ENCODE measurements around the gene TIRAP.
A peak's percentile ranks its signal among the peaks of the same experiment; 100 is the strongest.
"Not testable (repeated sequence)": the region's sequence is repeated elsewhere in the genome, so short reads cannot be mapped to it uniquely, and the experiment has no call there.

TIRAP gene

GRCh38 chr11:126304457-126305075 is 21.7 kb downstream of the TIRAP start:
- no peak for TF ChIP-seq POLR2A (IDR thresholded peaks at IDR 0.05; ENCODE audit: low read length)
- no peak for TF ChIP-seq GATA1 (IDR thresholded peaks at IDR 0.05; ENCODE audit: low read depth, low read length)
- DNase-seq, result peak in 1 of 2 experiments; percentile 47

GRCh38 chr11:126305699-126306098 is 22.8 kb downstream of the TIRAP start:
- DNase-seq, result no peak
- no peak for TF ChIP-seq POLR2A (IDR thresholded peaks at IDR 0.05; ENCODE audit: low read length)
- no peak for TF ChIP-seq GATA1 (IDR thresholded peaks at IDR 0.05; ENCODE audit: low read depth, low read length)

DNA sequence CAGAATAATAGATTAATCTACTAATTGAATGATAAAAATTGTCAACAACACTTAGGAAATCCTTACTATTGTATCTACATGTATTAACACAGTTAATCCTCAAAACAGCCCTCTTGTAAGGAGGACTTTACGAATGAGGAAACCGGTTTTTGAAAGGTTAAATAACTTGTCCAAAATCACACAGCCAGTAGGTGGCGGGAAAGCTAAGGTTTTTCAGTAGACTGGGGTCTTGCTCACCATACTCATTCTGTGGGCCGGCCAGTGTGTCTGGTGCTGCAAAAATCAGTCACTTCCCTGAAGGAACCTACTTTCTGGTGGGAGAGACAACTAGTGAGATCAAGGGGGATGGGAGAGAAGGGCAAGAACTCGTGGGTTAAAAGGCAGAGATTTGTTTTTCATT is 24.8 kb downstream of the TIRAP start:
- TF ChIP-seq GATA1 (IDR thresholded peaks at IDR 0.05; ENCODE audit: low read depth, low read length), result no peak
- peak; percentile 55 to 62 for DNase-seq

DNA sequence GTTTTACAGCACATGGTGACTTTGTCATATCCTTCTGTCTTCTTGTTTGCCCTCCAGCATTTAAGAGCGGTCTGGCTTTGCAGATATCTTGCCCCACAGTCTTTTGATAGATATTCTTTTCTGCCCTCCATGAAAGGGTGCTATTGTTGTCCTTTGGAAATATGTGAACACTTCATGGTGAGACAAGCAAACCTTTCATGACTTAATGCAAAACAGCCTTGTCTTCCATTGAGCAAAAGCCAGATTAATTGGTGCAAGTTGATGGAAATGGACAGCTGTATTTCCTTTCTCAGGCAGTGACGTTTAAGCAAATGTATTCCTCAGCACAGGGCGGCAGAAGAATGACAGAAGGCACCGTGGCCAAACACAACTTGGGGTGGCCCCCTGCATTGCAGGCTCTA is 25.4 kb downstream of the TIRAP start:
- no peak for DNase-seq
- TF ChIP-seq GATA1 (IDR thresholded peaks at IDR 0.05; ENCODE audit: low read depth, low read length), result no peak
- no peak for TF ChIP-seq POLR2A (IDR thresholded peaks at IDR 0.05; ENCODE audit: low read length)

DNA sequence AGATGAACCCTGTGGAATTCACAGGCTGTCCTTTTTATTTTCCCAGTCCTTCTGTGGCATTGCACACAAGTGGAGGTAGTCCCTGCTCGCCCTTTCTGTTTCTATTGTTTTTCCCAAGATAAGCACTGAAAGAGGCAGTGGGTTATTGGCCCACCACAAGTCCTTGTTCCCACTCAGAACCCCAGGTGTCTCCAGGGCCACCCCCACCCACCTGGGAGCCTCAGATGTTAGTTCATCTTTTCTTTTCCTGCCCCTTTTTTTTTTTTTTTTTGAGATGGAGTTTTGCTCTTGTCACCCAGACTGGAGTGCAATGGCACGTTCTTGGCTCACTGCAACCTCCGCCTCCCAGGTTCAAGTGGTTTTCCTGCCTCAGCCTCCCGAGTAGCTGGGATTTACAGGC is 25.9 kb downstream of the TIRAP start:
- DNase-seq, result not testable (repeated sequence)

DNA sequence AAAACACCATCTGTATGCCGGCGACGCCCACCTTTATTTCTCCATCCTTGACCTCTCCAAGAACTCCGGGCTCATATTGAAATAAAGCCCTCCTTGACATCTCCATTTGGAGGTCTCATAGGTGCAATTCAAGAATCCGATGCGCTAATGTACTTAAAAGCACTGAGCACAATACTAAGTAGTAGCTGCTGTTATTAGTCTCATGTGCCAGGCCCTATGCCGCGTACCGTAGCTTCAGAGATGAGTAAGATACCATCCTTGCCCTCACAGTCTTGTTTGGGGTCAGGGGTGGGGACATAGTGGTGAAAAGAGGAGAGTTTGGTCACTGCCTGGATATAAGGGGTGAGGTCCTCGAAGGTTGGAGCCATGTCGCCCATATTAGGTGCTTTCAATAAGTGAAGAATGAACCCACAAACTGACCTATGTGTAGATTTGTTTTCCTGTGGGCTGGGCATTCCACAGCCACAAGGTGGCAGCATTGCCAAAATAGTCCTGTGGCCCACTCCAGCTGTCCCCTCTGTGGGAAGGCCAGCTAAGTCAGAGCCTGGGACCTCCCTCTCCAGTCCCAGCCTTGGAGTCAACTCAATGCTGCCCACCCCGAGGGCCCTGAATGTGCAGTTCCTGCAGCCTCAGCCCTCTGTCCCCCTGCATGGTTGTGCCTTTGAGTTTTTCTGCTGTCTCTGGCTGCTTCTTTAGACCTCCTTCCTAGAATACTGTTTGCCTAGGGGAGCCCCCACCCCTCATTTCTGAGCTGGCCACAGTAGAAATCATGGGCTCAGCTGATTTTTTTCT is 27.5 kb downstream of the TIRAP start:
- DNase-seq, result peak; percentile 73 to 87
- TF ChIP-seq GATA1 (IDR thresholded peaks at IDR 0.05; ENCODE audit: low read depth, low read length) (no peak), POLR2A (IDR thresholded peaks at IDR 0.05; ENCODE audit: low read length) (no peak)

- DNase-seq, result no peak
- TF ChIP-seq POLR2A (IDR thresholded peaks at IDR 0.05; ENCODE audit: low read length) (no peak), GATA1 (IDR thresholded peaks at IDR 0.05; ENCODE audit: low read depth, low read length) (no peak)
These were observed 28.1 kb downstream of the TIRAP start for GRCh38 chr11:126310992-126311310.

DNA sequence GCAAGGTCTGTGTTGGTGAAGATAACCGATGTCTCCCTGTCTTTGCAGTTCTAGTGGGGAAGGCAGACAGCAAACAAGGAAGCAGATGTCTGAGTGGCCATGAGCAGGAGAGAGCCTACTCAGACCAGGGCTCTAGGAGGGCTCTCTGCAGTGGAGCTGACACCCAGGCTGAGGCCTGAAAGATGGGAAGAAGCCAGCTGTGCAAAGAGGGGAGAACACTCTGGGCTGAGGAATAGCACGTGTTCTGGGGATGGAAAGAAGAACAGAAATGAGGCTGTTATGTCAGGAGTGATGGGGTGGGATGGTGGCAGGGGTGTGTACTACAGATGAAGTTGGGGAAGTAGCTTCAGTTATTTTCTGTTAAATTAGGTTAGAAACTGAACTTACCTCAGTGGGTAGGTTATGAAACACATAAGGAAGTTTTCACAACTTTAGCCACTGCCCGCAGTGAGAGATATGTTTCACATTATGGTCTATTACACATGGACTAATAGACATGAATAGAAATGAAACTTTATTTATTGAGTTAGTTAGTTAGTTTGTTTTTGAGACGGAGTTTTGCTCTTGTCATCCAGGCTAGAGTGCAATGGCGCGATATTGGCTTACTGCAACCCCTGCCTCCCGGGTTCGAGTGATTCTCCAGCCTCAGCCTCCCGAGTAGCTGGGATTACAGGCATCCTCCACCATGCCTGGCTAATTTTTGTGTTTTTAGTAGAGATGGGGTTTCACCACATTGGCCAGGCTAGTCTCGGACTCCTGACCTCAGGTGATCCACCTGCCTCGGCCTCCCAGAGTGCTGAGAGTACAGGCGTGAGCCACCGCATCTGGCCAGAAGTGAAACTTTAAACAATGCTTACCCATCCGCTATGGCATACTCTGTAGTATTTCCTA is 28.8 kb downstream of the TIRAP start:
- TF ChIP-seq GATA1 (IDR thresholded peaks at IDR 0.05; ENCODE audit: low read depth, low read length) (no peak), POLR2A (IDR thresholded peaks at IDR 0.05; ENCODE audit: low read length) (no peak)
- no peak for DNase-seq

- no peak for DNase-seq
- TF ChIP-seq GATA1 (IDR thresholded peaks at IDR 0.05; ENCODE audit: low read depth, low read length), result no peak
- no peak for TF ChIP-seq POLR2A (IDR thresholded peaks at IDR 0.05; ENCODE audit: low read length)
These were observed 30.1 kb downstream of the TIRAP start for GRCh38 chr11:126312961-126313360.

DNA sequence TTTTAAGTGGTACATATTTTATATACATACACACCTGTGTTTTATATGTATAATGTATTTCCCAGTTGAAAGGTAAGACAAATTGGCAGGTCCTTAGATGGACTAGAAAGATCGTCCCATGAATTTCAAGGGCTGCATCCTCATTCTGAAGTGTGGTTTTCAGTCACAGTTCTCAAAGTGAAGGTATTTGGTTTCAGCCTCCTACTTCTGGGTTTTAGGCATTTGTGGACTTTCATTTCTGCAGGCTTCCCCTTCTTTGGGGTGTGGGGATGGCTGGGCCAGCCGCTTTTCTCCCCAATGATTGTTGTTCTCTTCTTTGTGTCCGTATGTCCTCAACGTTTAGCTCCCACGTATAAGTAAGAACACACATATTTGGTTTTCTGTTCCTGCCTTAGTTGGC is 30.9 kb downstream of the TIRAP start:
- DNase-seq, result no peak

DNA sequence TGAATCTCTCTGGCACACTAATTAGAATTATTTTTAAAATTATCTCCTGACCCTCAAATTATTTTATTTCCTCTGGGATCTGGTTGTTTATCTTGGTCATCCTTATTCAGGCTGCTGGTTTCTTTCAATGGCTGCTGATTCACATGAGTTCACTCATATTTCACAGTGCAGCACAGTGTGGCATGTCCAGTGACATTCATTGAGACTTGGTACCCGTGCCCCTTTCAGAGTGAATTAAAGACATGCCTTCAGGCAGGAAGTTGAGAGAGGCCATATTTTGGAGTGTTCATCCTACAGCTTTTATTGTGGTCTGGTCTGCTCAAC is 34.5 kb downstream of the TIRAP start:
- TF ChIP-seq GATA1 (IDR thresholded peaks at IDR 0.05; ENCODE audit: low read depth, low read length), result no peak
- TF ChIP-seq POLR2A (IDR thresholded peaks at IDR 0.05; ENCODE audit: low read length), result no peak

More for the DNA sequence above, 30.9 kb downstream of the TIRAP start:
- TF ChIP-seq GATA1 (IDR thresholded peaks at IDR 0.05; ENCODE audit: low read depth, low read length) (no peak), POLR2A (IDR thresholded peaks at IDR 0.05; ENCODE audit: low read length) (no peak)

GRCh38 chr11:126317756-126318573 is 35.1 kb downstream of the TIRAP start:
- TF ChIP-seq POLR2A (IDR thresholded peaks at IDR 0.05; ENCODE audit: low read length) (no peak), GATA1 (IDR thresholded peaks at IDR 0.05; ENCODE audit: low read depth, low read length) (no peak)
- DNase-seq, result no peak

More for the DNA sequence above, 34.5 kb downstream of the TIRAP start:
- no peak for DNase-seq

GRCh38 chr11:126318574-126319373 is 35.9 kb downstream of the TIRAP start:
- no peak for DNase-seq
- TF ChIP-seq GATA1 (IDR thresholded peaks at IDR 0.05; ENCODE audit: low read depth, low read length), result no peak
- TF ChIP-seq POLR2A (IDR thresholded peaks at IDR 0.05; ENCODE audit: low read length), result no peak
